VCaP (cell line): ENCODE data around the gene B3GALNT2.

Experiments used
- H3K27ac ChIP-seq: fragments of 450-650 bp; 2 replicates; pipeline ENCODE4 v1.5.1; 2017
- CTCF ChIP-seq: fragments of 450-650 bp; conservative IDR thresholded peaks from 2 replicates; pipeline ENCODE4 v1.5.1; 2017; ENCODE audit warnings: mild to moderate bottlenecking, moderate library complexity

B3GALNT2 gene

DNA sequence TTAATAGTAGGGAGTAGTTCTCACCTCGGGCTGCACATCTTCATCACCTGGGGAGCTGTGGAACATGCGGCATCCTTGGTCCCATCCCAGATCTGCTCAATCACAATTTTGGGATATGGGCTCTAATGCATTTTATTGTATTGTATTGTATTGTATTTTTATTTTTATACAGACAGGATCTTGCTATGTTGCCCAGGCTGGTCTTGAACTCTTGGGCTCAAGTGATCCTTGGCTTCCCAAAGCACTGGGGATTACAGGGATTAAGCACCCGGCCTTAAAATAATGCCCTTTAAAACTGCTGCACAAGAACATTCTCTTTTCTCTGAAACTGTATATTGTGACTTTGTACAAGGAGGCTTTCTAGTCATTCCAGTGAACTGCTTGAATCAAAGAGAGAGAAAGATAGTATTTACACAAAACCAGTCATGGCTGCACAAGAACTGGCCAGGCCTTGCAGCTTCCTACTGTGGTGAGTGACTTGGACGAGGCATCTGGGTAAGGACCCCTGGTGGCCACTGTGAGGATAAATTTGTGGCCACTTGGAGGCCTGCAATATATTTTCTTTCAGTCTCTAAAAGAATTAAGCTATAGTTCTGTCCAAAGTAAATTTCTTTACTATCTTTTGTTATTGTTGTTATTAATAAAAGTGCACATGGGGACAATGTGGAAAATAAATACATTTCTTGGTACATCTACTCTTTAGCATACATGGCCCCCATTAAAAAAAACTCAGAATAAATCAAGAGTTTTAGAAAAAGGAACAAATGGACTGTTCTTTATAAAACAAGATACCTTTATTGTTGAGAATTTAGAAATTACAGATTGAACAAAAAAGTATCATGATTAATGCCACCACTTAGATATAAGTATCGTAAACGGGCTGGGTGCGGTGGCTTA, 89.0 kb downstream of the B3GALNT2 start:
- H3K27ac ChIP-seq: peak overlapping the region; percentile 47
- TF ChIP-seq CTCF: peak; percentile 87

- peak overlapping the region; percentile 98 for H3K27ac ChIP-seq
- no peak for TF ChIP-seq CTCF
Measured at GRCh38 chr1:235411489-235412486, 92.5 kb downstream of the B3GALNT2 start.

- no peak for TF ChIP-seq CTCF
- peak overlapping the region; percentile 98 for H3K27ac ChIP-seq
Measured at GRCh38 chr1:235410467-235410866, 93.8 kb downstream of the B3GALNT2 start.

GRCh38 chr1:235409042-235409820, 95.0 kb downstream of the B3GALNT2 start:
- H3K27ac ChIP-seq: peak overlapping the region; percentile 98
- TF ChIP-seq CTCF: no peak

DNA sequence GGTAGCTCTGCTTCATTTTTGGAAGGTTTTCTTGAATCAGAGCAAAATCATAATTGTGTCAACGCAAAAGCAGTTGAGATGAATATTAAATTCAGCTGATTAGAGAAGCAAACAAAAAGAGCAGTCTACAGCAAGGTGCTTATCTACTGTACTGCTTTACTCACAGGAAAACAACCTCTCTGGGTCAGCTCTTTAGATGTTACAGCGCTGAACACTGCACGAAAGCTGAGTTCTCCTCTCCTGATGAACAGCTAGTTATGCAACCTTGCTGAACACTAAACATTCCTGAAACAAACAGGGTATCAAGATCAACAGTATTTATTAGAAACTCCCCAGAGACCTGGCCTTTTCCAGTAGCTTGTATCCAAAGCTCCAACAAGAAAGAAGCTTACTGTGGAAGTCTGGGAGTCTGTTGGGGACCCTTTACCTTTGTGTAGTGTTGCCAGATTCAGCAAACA, 95.7 kb downstream of the B3GALNT2 start:
- H3K27ac ChIP-seq: peak overlapping the region; percentile 98

DNA sequence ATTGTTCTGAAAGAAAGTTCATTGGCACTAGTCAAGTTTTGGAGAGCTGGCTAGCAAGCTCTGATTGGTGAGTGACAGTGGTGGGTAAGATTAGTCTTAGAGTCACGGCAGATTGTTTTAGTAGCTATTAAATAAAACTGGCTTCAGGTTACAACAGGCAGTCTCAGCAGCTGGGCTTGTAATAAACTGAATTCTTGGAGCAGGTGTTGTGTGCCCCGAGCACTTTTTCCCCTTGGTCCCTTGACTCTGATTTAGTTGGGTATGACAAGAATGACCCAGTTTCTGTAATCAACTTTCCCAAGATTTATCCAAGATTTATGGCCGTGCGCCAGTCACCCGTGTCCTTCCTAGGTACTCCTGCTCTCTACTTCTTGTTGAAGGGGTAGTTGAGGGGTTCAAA, 96.8 kb downstream of the B3GALNT2 start:
- peak overlapping the region; percentile 98 for H3K27ac ChIP-seq
- no peak for TF ChIP-seq CTCF

More for the DNA sequence above, 95.7 kb downstream of the B3GALNT2 start:
- no peak for TF ChIP-seq CTCF
